Panc1 (cell line): ENCODE data around the gene HIPK3. TPM values are rescaled to one million over a fixed set of nuclear protein-coding genes. Genes with fewer than 3 reads are reported as not detected.

ENCODE experiments used
- ATAC-seq: fragments of 200-7000 bp; cut with Tn5 transposase; 2 replicates; pipeline ENCODE4 v1.9.1; 2020; ENCODE audit warnings: mild to moderate bottlenecking, moderate library complexity
- BruUV-seq: library from RNA; stranded (reverse); fragments of 400-500 nt; replicated peaks from 2 replicates; lab custom pipeline; 2021; lab: Mats Ljungman, UMichigan
- CTCF ChIA-PET: fragments of 300-600 bp; sonication (Branson Sonifier 250); formaldehyde crosslinking; loops from one replicate; lab custom pipeline; 2022; ENCODE audit warnings: antibody characterized with exemption; lab: Charles Lee
- POLR2A ChIA-PET: fragments of 300-600 bp; sonication (Branson Sonifier 250); formaldehyde crosslinking; loops from one replicate; lab custom pipeline; 2022; ENCODE audit warnings: antibody characterized with exemption; lab: Charles Lee
- DNase-seq: peaks from one replicate; pipeline ENCODE4 v3.0.0-alpha.2; 2010; ENCODE audit warnings: low read depth, low spot score
- H3K27ac ChIP-seq: 2 replicates; pipeline ENCODE4 v1.5.1; 2011; ENCODE audit warnings: mild to moderate bottlenecking, low read length, inconsistent platforms
- H3K27me3 ChIP-seq: fragments of 200-500 bp; sonication (Bioruptor generic); 2 replicates; pipeline ENCODE4 v1.6.0; 2014; ENCODE audit warnings: low read length, inconsistent platforms; ENCODE audit not compliant: control insufficient read depth, insufficient read depth
- H3K36me3 ChIP-seq: fragments of 200-500 bp; sonication (Bioruptor generic); 2 replicates; pipeline ENCODE4 v1.5.1; 2014; ENCODE audit warnings: inconsistent platforms, mild to moderate bottlenecking, low read length, moderate library complexity; ENCODE audit not compliant: control insufficient read depth, insufficient read depth
- H3K4me1 ChIP-seq: 2 replicates; pipeline ENCODE4 v1.5.1; 2011; ENCODE audit warnings: inconsistent platforms, mild to moderate bottlenecking, low read length, moderate library complexity; ENCODE audit not compliant: control insufficient read depth, insufficient read depth
- H3K4me3 ChIP-seq, 2 experiments: 2 replicates each; pipeline ENCODE4 v1.5.1; 2011 to 2012; ENCODE audit warnings: low read depth in 2 of 2, low read length in 2 of 2, mild to moderate bottlenecking in 2 of 2, inconsistent platforms in 1 of 2, moderate library complexity in 1 of 2
- H3K9me3 ChIP-seq: fragments of 200-500 bp; sonication (Bioruptor generic); 2 replicates; pipeline ENCODE4 v1.5.1; 2014; ENCODE audit warnings: low read depth, mild to moderate bottlenecking, inconsistent platforms, low read length, moderate library complexity; ENCODE audit not compliant: control insufficient read depth, insufficient read depth
- POLR2AphosphoS5 ChIP-seq: IDR thresholded peaks from 2 replicates; pipeline ENCODE4 v1.6.1; 2012; ENCODE audit warnings: mild to moderate bottlenecking, low read depth, low read length, moderate library complexity
- SIN3A ChIP-seq: IDR thresholded peaks from 2 replicates; pipeline ENCODE4 v1.6.1; 2012; ENCODE audit warnings: low read depth, mild to moderate bottlenecking, low read length, moderate library complexity, borderline replicate concordance; ENCODE audit not compliant: insufficient read depth
- TCF7L2 ChIP-seq: IDR thresholded peaks from 2 replicates; pipeline ENCODE4 v1.6.1; 2011; ENCODE audit warnings: mild to moderate bottlenecking, low read depth, low read length, inconsistent platforms
- in situ Hi-C: cut with HindIII; loops from 2 replicates; pipeline ENCODE4 v1.10.0; 2016; ENCODE audit warnings: low sequenced_read_pairs, low pct_unique_long_range_greater_than_20kb
- intact Hi-C: fragments of 100-400 bp; cut with micrococcal nuclease; formaldehyde crosslinking; loops from one replicate; pipeline ENCODE4 v1.10.0; 2022; ENCODE audit not compliant: unreplicated experiment
- total RNA-seq: library from RNA; stranded (reverse); gene quantifications from one replicate; pipeline ENCODE4 v1.2.1, GENCODE V29; 2021; ENCODE audit not compliant: unreplicated experiment
- TF ChIP-seq, protein P1 (sequence below): fragments of 450-650 bp; IDR thresholded peaks from 2 replicates; pipeline ENCODE4 v1.5.1; 2017; ENCODE audit warnings: mild to moderate bottlenecking
- TF ChIP-seq, protein P2 (sequence below), 2 experiments: IDR thresholded peaks; 2 replicates each; pipeline ENCODE4 v1.6.1; 2011 to 2012; ENCODE audit warnings: low read depth in 2 of 2, control low read depth in 1 of 2, low read length in 1 of 2, mild to moderate bottlenecking in 1 of 2, moderate library complexity in 1 of 2; ENCODE audit not compliant: insufficient read depth in 1 of 2

HIPK3 gene
- total RNA-seq, 1 experiment from 2014 or later, result 72.2 TPM

DNA sequence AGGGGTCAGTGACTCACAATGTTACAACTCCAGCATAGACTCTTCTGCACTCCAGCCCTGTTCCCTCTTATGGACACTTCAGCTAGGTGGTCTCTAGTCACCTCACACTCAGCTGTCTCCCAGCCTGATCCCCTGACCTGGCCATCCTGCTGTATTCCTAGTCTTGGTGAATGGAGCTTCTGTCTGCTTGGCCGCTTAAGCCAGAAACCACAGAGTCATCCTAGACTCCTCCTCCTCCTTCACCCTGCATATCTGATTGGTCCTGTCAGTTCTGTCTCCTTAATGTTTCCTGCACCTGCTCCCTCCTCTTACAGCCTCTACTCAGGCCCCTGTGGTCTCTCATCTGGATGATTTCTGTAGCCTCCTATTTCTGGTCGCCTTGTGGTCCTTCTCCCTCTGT is 144.9 kb downstream of the HIPK3 start:
- TF ChIP-seq, protein P1, sequence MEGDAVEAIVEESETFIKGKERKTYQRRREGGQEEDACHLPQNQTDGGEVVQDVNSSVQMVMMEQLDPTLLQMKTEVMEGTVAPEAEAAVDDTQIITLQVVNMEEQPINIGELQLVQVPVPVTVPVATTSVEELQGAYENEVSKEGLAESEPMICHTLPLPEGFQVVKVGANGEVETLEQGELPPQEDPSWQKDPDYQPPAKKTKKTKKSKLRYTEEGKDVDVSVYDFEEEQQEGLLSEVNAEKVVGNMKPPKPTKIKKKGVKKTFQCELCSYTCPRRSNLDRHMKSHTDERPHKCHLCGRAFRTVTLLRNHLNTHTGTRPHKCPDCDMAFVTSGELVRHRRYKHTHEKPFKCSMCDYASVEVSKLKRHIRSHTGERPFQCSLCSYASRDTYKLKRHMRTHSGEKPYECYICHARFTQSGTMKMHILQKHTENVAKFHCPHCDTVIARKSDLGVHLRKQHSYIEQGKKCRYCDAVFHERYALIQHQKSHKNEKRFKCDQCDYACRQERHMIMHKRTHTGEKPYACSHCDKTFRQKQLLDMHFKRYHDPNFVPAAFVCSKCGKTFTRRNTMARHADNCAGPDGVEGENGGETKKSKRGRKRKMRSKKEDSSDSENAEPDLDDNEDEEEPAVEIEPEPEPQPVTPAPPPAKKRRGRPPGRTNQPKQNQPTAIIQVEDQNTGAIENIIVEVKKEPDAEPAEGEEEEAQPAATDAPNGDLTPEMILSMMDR, result no peak
- no peak for TF ChIP-seq TCF7L2
- no peak for TF ChIP-seq SIN3A
- TF ChIP-seq, protein P2, sequence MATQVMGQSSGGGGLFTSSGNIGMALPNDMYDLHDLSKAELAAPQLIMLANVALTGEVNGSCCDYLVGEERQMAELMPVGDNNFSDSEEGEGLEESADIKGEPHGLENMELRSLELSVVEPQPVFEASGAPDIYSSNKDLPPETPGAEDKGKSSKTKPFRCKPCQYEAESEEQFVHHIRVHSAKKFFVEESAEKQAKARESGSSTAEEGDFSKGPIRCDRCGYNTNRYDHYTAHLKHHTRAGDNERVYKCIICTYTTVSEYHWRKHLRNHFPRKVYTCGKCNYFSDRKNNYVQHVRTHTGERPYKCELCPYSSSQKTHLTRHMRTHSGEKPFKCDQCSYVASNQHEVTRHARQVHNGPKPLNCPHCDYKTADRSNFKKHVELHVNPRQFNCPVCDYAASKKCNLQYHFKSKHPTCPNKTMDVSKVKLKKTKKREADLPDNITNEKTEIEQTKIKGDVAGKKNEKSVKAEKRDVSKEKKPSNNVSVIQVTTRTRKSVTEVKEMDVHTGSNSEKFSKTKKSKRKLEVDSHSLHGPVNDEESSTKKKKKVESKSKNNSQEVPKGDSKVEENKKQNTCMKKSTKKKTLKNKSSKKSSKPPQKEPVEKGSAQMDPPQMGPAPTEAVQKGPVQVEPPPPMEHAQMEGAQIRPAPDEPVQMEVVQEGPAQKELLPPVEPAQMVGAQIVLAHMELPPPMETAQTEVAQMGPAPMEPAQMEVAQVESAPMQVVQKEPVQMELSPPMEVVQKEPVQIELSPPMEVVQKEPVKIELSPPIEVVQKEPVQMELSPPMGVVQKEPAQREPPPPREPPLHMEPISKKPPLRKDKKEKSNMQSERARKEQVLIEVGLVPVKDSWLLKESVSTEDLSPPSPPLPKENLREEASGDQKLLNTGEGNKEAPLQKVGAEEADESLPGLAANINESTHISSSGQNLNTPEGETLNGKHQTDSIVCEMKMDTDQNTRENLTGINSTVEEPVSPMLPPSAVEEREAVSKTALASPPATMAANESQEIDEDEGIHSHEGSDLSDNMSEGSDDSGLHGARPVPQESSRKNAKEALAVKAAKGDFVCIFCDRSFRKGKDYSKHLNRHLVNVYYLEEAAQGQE (IDR thresholded peaks at IDR 0.05; ENCODE audit: insufficient read depth in 1 of 2, low read depth in 2 of 2, low read length in 1 of 2), result no peak
- TF ChIP-seq POLR2AphosphoS5, result no peak
- Histone ChIP-seq H3K27me3 (no peaks in the 10 kb centered on the region), H3K4me1 (no peaks in the 10 kb centered on the region), H3K4me3 (no peak overlapping the region), H3K36me3 (no peaks in the 10 kb centered on the region), H3K9me3 (no peaks in the 10 kb centered on the region), H3K27ac (no peak overlapping the region)
- no peak; the same call in 1 of the 2 replicates for ATAC-seq
- CTCF ChIA-PET, result no interaction called here
- DNase-seq, result no peak
- no TSS peak for BruUV-seq
- intact Hi-C loops (no loop called here), in situ Hi-C loops (no loop called here)
- POLR2A ChIA-PET, result interaction anchor here (0.8 kb wide), 1 partner anchor 8 kb away, joined by 3 read pairs; no protein-coding TSS in a partner anchor

DNA sequence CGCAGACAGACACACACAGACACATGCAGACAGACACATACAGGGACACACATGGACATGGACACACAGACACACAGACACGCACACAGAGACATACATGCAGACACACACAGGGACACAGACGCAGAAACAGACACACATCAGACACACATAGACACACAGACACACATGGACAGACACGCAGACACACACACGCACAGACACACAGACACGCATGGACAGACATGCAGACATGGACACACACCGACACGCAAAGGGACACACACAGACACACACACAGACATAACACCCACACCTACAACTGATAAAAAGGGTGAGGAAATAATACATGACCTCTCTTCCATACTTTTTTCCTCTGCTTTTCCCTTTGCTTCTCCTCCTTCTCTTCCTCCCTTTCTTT is 146.2 kb downstream of the HIPK3 start:
- in situ Hi-C loops (no loop called here), intact Hi-C loops (no loop called here)
- no peaks in the 10 kb centered on the region for H3K27me3 ChIP-seq
- H3K36me3 ChIP-seq, result no peaks in the 10 kb centered on the region
- no peak for DNase-seq
- ChIA-PET POLR2A (no interaction called here), CTCF (no interaction called here)
- H3K4me3 ChIP-seq, result no peak overlapping the region
- ATAC-seq, result no peak
- H3K27ac ChIP-seq, result no peak overlapping the region
- TF ChIP-seq, protein P2 (IDR thresholded peaks at IDR 0.05; ENCODE audit: insufficient read depth in 1 of 2, low read depth in 2 of 2, low read length in 1 of 2), result no peak
- TF ChIP-seq POLR2AphosphoS5, result no peak
- no peak for TF ChIP-seq SIN3A
- no peak for TF ChIP-seq TCF7L2
- TF ChIP-seq, protein P1, result no peak
- H3K9me3 ChIP-seq, result no peaks in the 10 kb centered on the region
- no TSS peak for BruUV-seq
- H3K4me1 ChIP-seq, result no peaks in the 10 kb centered on the region
